ENCODE measurements around the gene LRCH1.

- TF ChIP-seq CTCF (IDR thresholded peaks at IDR 0.05), result no peak
- TF ChIP-seq POLR2AphosphoS5 (IDR thresholded peaks at IDR 0.05), result no peak
- TF ChIP-seq POLR2A (IDR thresholded peaks at IDR 0.05), result no peak
Observed at GRCh38 chr13:46577696-46578589, 25.0 kb downstream of the LRCH1 start.
